Astrocyte (in vitro differentiated cells and primary cell): Measurements from ENCODE around the gene NAALADL1.

ENCODE experiments used
- EZH2 ChIP-seq: IDR thresholded peaks from 2 replicates; pipeline ENCODE4 v1.6.1; 2012; ENCODE audit warnings: mild to moderate bottlenecking, low read length, inconsistent platforms; ENCODE audit not compliant: insufficient read depth
- TF ChIP-seq, protein P1 (sequence below): IDR thresholded peaks from 2 replicates; pipeline ENCODE4 v1.5.1; 2011; ENCODE audit warnings: low read depth, mild to moderate bottlenecking, inconsistent platforms, low read length, moderate library complexity; ENCODE audit not compliant: insufficient read depth

DNA sequence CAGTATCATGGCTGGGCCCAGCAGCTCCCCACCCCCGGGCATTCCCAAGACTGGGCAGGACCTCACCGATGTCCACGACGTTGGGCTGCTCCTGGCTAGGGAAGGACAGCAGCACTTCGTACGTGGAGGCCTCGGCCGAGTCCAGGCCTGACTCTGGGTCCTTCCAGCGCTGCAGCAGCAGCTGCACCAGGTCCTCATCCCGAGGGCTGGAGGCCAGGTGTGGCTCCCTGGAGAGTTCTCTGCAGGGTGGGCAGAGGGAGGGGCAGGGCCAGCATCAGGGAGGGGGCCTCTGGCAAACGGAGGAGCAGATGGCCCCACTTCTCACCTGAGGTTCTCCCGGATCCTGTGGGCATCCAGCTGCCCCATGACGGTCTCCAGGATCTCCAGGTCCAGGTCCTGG, 341 bp downstream of the NAALADL1 start:
- TF ChIP-seq, protein P1, sequence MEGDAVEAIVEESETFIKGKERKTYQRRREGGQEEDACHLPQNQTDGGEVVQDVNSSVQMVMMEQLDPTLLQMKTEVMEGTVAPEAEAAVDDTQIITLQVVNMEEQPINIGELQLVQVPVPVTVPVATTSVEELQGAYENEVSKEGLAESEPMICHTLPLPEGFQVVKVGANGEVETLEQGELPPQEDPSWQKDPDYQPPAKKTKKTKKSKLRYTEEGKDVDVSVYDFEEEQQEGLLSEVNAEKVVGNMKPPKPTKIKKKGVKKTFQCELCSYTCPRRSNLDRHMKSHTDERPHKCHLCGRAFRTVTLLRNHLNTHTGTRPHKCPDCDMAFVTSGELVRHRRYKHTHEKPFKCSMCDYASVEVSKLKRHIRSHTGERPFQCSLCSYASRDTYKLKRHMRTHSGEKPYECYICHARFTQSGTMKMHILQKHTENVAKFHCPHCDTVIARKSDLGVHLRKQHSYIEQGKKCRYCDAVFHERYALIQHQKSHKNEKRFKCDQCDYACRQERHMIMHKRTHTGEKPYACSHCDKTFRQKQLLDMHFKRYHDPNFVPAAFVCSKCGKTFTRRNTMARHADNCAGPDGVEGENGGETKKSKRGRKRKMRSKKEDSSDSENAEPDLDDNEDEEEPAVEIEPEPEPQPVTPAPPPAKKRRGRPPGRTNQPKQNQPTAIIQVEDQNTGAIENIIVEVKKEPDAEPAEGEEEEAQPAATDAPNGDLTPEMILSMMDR: no peak
- no peak for TF ChIP-seq EZH2
